Keratinocyte (primary cell): ENCODE measurements around the gene DSCAM.

Source experiments
- EZH2 ChIP-seq: IDR thresholded peaks from one replicate; pipeline ENCODE4 v1.6.1; 2012; ENCODE audit warnings: inconsistent platforms, mild to moderate bottlenecking, low read length, moderate library complexity
- TF ChIP-seq, protein P1 (sequence below), 3 experiments: IDR thresholded peaks in 1 of 3; conservative IDR thresholded peaks in 1 of 3; optimal IDR thresholded peaks in 1 of 3; 2 replicates in 2 of 3; 3 replicates in 1 of 3; pipeline versions ENCODE3 to v1.5.1; 2011; ENCODE audit warnings: low read length in 3 of 3, mild to moderate bottlenecking in 3 of 3, moderate library complexity in 2 of 3, control low read depth in 1 of 3, inconsistent platforms in 1 of 3; ENCODE audit not compliant: insufficient read depth in 2 of 3; ENCODE audit errors: extremely low read depth in 1 of 3

DNA sequence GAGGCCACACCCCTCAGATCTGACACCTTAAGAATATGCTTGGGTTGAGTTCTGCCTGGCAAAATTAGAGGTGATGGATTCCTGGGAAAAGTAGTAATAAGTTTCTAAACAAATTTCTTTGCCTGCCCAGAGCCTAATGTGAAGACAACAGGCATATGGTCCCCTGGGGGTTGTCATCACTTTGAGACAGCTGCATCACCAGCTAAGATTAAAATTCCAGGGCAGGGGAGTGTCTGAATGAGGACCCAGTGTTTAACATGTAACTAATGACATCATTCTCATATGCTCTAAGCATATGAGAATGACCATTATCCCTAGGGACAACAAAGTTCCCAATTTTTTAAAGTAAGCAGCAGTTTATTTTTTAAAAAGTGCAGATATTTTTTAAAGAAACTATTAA, 547.5 kb downstream of the DSCAM start:
- TF ChIP-seq, protein P1, sequence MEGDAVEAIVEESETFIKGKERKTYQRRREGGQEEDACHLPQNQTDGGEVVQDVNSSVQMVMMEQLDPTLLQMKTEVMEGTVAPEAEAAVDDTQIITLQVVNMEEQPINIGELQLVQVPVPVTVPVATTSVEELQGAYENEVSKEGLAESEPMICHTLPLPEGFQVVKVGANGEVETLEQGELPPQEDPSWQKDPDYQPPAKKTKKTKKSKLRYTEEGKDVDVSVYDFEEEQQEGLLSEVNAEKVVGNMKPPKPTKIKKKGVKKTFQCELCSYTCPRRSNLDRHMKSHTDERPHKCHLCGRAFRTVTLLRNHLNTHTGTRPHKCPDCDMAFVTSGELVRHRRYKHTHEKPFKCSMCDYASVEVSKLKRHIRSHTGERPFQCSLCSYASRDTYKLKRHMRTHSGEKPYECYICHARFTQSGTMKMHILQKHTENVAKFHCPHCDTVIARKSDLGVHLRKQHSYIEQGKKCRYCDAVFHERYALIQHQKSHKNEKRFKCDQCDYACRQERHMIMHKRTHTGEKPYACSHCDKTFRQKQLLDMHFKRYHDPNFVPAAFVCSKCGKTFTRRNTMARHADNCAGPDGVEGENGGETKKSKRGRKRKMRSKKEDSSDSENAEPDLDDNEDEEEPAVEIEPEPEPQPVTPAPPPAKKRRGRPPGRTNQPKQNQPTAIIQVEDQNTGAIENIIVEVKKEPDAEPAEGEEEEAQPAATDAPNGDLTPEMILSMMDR (optimal IDR thresholded peaks at IDR 0.05 in 1 of 3, IDR thresholded peaks at IDR 0.05 in 1 of 3, conservative IDR thresholded peaks at IDR 0.05 in 1 of 3; ENCODE audit: extremely low read depth in 1 of 3, insufficient read depth in 2 of 3, low read length in 3 of 3) = no peak
- TF ChIP-seq EZH2 = no peak
